NCI-H187 (cell line): Measurements from ENCODE around the gene NCKAP5L.
"Not testable (repeated sequence)": the region's sequence is repeated elsewhere in the genome, so short reads cannot be mapped to it uniquely, and the experiment has no call there.

Experiments
- DNase-seq, 2 experiments: peaks; one replicate each; lab custom pipeline; 2025; lab: John Stamatoyannopoulos, UW

The NCKAP5L gene

GRCh38 chr12:49777800-49778748 lies 50.1 kb downstream of the NCKAP5L start:
- peak; percentile 3 to 22 for DNase-seq

GRCh38 chr12:49777341-49777740 lies 50.9 kb downstream of the NCKAP5L start:
- no peak for DNase-seq

GRCh38 chr12:49776858-49777257 lies 51.4 kb downstream of the NCKAP5L start:
- DNase-seq, result no peak

DNA sequence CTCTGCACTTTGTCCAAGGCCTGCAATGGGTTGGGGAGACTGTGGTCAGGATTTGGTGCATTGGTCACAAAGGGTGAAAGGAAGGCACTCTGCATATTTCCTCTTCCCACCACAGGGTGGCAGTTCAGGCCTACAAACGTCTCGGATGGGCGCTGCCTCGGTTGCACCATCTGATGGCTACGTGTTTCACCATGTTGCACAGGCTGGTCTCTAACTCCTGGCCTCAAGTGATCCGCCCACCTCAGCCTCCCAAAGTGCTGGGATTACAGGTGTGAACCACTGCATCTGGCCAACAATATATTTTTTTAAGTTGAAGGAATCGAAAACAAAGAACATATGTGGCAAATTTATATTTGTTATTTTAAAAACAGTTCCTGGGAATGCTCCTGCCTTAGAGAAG lies 51.8 kb downstream of the NCKAP5L start:
- DNase-seq, result no peak

- not testable (repeated sequence) for DNase-seq
These were observed 55.1 kb downstream of the NCKAP5L start for GRCh38 chr12:49773102-49773501.

- DNase-seq, result no peak
These were observed 60.9 kb downstream of the NCKAP5L start for GRCh38 chr12:49767333-49767732.

DNA sequence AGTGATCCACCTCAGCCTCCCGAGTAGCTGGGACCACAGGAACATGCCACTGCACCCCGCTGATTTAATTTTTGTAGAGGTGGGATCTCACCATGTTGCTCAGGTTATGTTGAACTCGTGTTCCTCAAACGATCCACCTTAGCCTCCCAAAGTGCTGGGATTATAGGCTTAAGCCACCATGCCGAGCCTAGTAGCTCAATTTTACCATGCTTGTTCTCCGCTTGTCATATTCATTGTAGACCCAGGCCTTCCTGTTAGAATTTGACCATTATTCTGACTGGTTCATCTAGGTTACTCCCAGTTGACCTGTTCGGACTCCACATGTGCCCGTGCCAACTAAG lies 62.1 kb downstream of the NCKAP5L start:
- no peak for DNase-seq

DNA sequence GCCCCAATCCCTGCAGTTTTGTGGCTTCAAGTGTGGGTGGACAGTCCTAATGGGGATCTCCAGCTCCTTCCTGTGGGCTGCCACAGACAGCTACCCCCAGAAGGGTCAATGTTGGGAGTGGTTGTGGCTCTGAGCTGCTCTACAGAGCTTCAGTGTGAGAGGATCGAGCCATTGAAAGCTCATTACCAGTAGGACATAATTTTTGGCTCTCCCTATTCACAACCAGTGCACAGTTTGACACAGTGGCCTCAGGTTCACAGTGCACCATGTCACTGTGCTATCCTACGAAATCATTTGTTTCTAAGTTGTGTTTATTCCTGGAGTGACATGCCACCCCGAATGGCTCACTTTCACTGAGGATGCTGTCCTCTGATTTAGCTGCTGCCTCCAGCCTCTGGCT lies 64.1 kb downstream of the NCKAP5L start:
- DNase-seq, result no peak

GRCh38 chr12:49763006-49763591 lies 65.1 kb downstream of the NCKAP5L start:
- DNase-seq, result no peak

GRCh38 chr12:49762468-49762847 lies 65.8 kb downstream of the NCKAP5L start:
- DNase-seq, result no peak

- no peak for DNase-seq
These were observed 66.3 kb downstream of the NCKAP5L start for GRCh38 chr12:49761677-49762467.

DNA sequence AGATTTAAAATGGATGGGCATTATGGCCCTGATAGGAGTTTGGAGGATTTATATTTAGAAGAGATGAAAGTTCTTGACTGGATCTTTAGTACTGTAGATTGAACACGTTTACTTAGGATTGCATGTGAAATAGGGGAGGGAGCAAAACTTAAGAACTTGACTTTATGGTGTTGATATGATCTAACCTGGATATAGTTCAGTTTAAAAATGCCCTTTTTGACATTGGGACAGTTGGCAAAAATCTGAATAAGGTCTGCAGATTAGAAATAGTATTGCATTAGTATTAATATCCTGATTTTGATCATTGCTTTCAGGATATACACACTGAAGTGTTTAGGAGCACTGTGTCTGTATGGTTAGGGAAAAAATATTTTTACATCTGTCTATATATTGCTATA lies 77.2 kb downstream of the NCKAP5L start:
- DNase-seq, result no peak

GRCh38 chr12:49750027-49750995 lies 77.9 kb downstream of the NCKAP5L start:
- DNase-seq, result no peak

DNA sequence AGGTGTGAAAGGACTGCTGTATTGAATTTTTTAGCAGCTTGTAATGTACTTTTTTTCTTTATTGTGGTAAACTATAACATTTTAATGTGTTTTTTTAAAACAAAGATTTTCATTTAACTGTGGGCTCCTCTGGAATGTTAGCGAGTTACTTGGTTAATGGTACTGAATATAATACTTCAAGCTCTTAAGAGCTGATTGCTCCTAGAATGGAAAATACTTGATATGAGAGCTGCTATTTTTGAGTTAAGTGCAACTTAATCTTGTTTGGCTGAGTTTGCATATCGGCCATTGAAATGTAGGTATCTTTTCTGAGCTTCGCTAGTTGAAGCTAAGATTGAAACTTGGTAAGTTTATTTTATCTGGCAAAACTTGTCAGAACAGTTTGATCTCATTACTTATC lies 79.4 kb downstream of the NCKAP5L start:
- no peak for DNase-seq

- DNase-seq, result no peak
These were observed 79.9 kb downstream of the NCKAP5L start for GRCh38 chr12:49748306-49748705.

DNA sequence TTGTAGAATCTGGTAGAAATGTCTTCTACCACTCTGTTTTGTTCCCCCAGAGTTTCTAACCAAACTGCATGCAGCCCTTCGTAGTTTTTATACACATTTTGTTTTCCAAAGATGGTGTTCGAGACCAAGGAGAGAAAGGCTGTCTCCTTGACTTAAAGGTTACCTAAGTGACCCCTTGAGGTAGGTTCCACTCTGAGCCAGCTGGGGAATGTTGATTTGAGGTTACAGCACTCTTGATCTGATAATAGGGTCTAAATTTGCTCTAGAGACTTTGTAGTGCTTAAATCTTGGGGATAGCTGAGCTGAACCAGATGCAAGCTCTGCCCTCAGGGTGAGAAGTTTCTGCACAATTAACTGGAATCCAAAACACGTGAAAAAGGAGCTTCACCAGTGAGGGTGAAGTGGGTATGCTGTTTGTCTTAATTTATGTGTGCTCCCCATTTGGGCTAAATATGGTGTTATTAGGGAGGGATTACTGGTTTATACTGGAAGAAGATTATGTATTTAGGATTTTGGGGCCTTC lies 83.8 kb downstream of the NCKAP5L start:
- DNase-seq, result no peak

DNA sequence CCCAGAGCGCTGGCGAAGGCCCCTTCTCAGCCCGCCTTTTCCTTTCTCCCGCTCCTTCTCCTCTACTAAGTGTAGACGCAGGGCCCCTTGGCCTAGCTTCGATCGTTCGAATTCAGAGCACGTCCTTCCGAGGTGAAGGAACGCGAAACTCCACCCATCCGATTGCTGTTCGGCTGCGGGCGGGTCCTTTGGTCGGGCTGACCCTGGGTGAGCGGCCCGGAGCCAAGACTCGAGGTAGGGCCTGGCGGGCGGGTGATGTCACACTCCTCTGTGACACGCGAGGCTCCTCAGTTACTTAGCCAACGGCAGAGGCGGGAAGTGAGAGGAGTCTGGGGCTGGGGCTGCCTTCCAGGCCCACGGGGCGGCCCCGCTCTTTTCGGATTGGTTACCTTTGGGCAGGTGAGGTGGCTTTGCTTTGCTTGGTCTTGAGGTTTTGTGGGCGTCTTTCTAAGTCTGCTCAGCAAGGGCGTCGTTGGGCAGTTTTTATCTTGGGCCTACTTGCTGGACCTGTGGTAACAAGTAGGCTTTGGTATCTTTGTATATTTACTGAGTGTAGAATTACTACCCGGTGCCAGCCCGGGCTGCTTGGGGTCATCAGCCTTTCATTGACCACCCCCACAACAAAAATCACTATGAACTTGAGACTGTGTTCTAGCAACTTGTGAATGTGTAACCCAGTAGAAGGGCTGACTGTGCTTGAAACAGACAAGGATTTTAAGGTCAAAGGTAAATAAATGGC lies 86.2 kb downstream of the NCKAP5L start:
- no peak for DNase-seq
